Measurements from ENCODE around the gene TMUB1. TPM values are rescaled to one million over a fixed set of nuclear protein-coding genes. Genes with fewer than 3 reads are reported as not detected.

TMUB1 gene
- total and polyA plus RNA-seq, 9 of the 15 experiments (the other 6 are each of a cell fraction or from before 2014, with no cell fraction given), result 0.14 to 241 (median 74.1) TPM

DNA sequence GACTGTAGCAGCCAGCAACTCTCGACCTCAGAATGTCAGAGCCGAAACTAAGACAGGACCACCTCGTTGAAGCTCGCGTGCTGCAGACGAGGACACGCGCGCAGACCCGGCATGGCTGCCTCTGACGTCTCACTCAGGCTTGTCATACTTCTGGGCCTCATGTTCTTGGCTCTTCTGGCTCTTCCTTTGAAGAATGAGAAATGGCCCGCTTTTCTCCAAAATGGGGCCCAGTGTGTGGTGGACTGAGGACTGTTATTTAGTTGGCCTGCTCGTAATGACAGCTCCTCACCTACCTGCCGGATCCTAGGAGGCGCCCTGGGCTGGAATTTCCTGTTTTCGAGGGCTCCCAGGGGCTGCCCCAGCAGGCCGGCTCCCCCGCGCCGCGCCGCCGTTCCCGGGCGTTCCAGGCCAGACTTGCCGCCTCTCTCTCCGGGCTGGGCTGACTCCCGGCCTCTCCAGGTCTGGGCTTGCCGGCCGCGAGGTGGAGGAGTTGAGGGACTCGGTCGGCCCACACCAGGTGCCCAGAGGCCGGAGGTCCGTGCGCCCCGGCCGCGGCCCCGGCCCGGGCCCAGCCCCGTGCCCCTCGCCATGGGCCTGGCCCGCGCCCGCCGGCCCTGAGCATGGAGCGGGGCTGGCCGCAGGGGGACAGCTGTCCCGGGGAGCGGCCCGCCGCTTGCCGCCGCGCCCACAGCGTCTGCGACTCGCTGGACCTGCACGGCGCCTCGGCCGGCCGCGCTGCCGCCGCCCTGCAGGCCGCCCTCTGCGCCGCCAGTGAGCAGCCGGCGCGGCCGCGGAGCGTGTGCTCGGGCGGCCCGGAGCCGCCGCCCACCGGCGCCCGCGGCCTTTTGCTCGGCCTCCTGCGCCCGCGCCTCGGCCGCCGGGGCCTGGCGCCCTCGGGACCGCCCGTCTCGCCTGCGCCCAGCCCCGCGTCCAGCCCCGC, 31.1 kb upstream of the TMUB1 start (continued):
- TF ChIP-seq ZNF140 (CRISPR knock-in tag; IDR thresholded peaks at IDR 0.05) (no peak), HNRNPH1 (optimal IDR thresholded peaks at IDR 0.05; ENCODE audit: low read depth, low read length) (no peak), DNMT1 (IDR thresholded peaks at IDR 0.05) (no peak), SAFB2 (IDR thresholded peaks at IDR 0.05; ENCODE audit: borderline replicate concordance, low read depth, low read length, severe bottlenecking) (no peak), POLR2G (IDR thresholded peaks at IDR 0.05; ENCODE audit: low read depth, low read length) (0 out of 2 replicates have a peak, but pooled peaks have one; percentile 36), MEF2D (tag; conservative IDR thresholded peaks at IDR 0.05; ENCODE audit: low read depth) (no peak), ZNF57 (CRISPR knock-in tag; IDR thresholded peaks at IDR 0.05) (no peak), CAMTA2 (CRISPR knock-in tag; conservative IDR thresholded peaks at IDR 0.05) (no peak), ZNF431 (CRISPR knock-in tag; IDR thresholded peaks at IDR 0.05) (no peak), SETDB1 (IDR thresholded peaks at IDR 0.05; ENCODE audit: low read length) (no peak), ZBTB33 (CRISPR knock-in tag; IDR thresholded peaks at IDR 0.05) (peak; percentile 73), SMAD2 (IDR thresholded peaks at IDR 0.05; ENCODE audit: low read depth, low read length) (no peak), ATF1 (CRISPR knock-in tag; IDR thresholded peaks at IDR 0.05) (no peak), ATF1 (tag; IDR thresholded peaks at IDR 0.05) (peak; percentile 53; the same call in 1 of the 2 replicates), XRCC4 (IDR thresholded peaks at IDR 0.05; ENCODE audit: extremely low read depth, insufficient read depth, insufficient read length) (no peak), FUS (optimal IDR thresholded peaks at IDR 0.05; ENCODE audit: low read depth, low read length) (no peak), ARID4B (CRISPR knock-in tag; IDR thresholded peaks at IDR 0.05) (no peak), CTBP1 (IDR thresholded peaks at IDR 0.05; ENCODE audit: borderline replicate concordance) (no peak), BCOR (IDR thresholded peaks at IDR 0.05) (no peak)
- TF ChIP-seq, protein P1, sequence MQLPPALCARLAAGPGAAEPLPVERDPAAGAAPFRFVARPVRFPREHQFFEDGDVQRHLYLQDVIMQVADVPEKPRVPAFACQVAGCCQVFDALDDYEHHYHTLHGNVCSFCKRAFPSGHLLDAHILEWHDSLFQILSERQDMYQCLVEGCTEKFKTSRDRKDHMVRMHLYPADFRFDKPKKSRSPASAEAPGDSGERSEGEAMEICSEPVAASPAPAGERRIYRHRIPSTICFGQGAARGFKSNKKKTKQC (CRISPR knock-in tag; IDR thresholded peaks at IDR 0.05), result 0 out of 2 replicates have a peak, but pooled peaks have one; percentile 51

Measured in K562 (cell line).